PC-3 (cell line): ENCODE results near the gene ALDH16A1. TPM values are rescaled to one million over a fixed set of nuclear protein-coding genes. Genes with fewer than 3 reads are reported as not detected.

Source experiments
- ATAC-seq: fragments of 200-7000 bp; cut with Tn5 transposase; 2 replicates; pipeline ENCODE4 v1.9.1; 2020; ENCODE audit warnings: mild to moderate bottlenecking, moderate library complexity
- BruUV-seq: library from RNA; stranded (reverse); fragments of 400-500 nt; replicated peaks from 2 replicates; lab custom pipeline; 2021; lab: Mats Ljungman, UMichigan
- CTCF ChIA-PET: fragments of 300-600 bp; sonication (Branson Sonifier 250); formaldehyde crosslinking; loops from one replicate; lab custom pipeline; 2022; ENCODE audit warnings: antibody characterized with exemption; lab: Charles Lee
- POLR2A ChIA-PET: fragments of 300-600 bp; sonication (Branson Sonifier 250); formaldehyde crosslinking; loops from one replicate; lab custom pipeline; 2022; ENCODE audit warnings: antibody characterized with exemption; ENCODE audit not compliant: unreplicated experiment; lab: Charles Lee
- DNase-seq: peaks from one replicate; pipeline ENCODE4 v3.0.0-alpha.2; 2015
- H2AFZ ChIP-seq: fragments of 300-600 bp; sonication (generic); 2 replicates; pipeline ENCODE4 v1.6.0; 2016; ENCODE audit warnings: antibody characterized with exemption, low read length
- H3F3A ChIP-seq: fragments of 300-600 bp; sonication (generic); one replicate; pipeline ENCODE4 v1.6.0; 2017; ENCODE audit warnings: antibody characterized with exemption, low read length, control low read depth, mild to moderate bottlenecking; ENCODE audit not compliant: unreplicated experiment
- H3K27ac ChIP-seq: fragments of 300-600 bp; sonication (generic); 2 replicates; pipeline ENCODE4 v1.5.1; 2016; ENCODE audit warnings: mild to moderate bottlenecking, low read length
- H3K27me3 ChIP-seq: fragments of 300-600 bp; sonication (generic); 2 replicates; pipeline ENCODE4 v1.6.1; 2016; ENCODE audit warnings: low read length, mixed read lengths
- H3K36me3 ChIP-seq: fragments of 300-600 bp; sonication (generic); 2 replicates; pipeline ENCODE4 v1.6.1; 2016; ENCODE audit warnings: low read depth, mixed run types, low read length, mixed read lengths
- H3K4me1 ChIP-seq: fragments of 300-600 bp; sonication (generic); 2 replicates; pipeline ENCODE4 v1.5.1; 2016; ENCODE audit warnings: low read length; ENCODE audit not compliant: insufficient read depth
- H3K4me2 ChIP-seq: fragments of 300-600 bp; sonication (generic); 2 replicates; pipeline ENCODE4 v1.6.0; 2016; ENCODE audit warnings: low read length
- H3K4me3 ChIP-seq: fragments of 300-600 bp; sonication (generic); 2 replicates; pipeline ENCODE4 v1.5.1; 2016; ENCODE audit warnings: mild to moderate bottlenecking, low read length, mixed read lengths
- H3K79me2 ChIP-seq: fragments of 300-600 bp; sonication (generic); 2 replicates; pipeline ENCODE4 v1.6.1; 2017; ENCODE audit warnings: low read length, mixed read lengths
- H3K9ac ChIP-seq: fragments of 300-600 bp; sonication (generic); 2 replicates; pipeline ENCODE4 v1.6.0; 2016; ENCODE audit warnings: mild to moderate bottlenecking, low read length
- H3K9me2 ChIP-seq: fragments of 300-600 bp; sonication (generic); replicated peaks from 2 replicates; pipeline ENCODE4 v1.6.1; 2016; ENCODE audit warnings: mixed run types, low read length, mixed read lengths
- H3K9me3 ChIP-seq: fragments of 300-600 bp; sonication (generic); 2 replicates; pipeline ENCODE4 v1.6.1; 2016; ENCODE audit warnings: low read length, mixed read lengths
- H4K20me1 ChIP-seq: fragments of 300-600 bp; sonication (generic); 2 replicates; pipeline ENCODE4 v1.6.1; 2016; ENCODE audit warnings: low read length, mixed read lengths
- CTCF ChIP-seq: fragments of 300-600 bp; sonication (generic); conservative IDR thresholded peaks from 2 replicates; pipeline ENCODE4 v1.5.1; 2017; ENCODE audit warnings: antibody characterized with exemption, low read depth, mild to moderate bottlenecking, low read length
- EZH2 ChIP-seq: fragments of 300-600 bp; sonication (generic); IDR thresholded peaks from one replicate; pipeline ENCODE4 v1.6.1; 2017; ENCODE audit warnings: antibody characterized with exemption, mild to moderate bottlenecking, low read length; ENCODE audit not compliant: unreplicated experiment
- EZH2phosphoT487 ChIP-seq: fragments of 300-600 bp; sonication (generic); IDR thresholded peaks from 2 replicates; pipeline ENCODE4 v1.6.1; 2018; ENCODE audit warnings: mild to moderate bottlenecking, antibody characterized with exemption, low read length, borderline replicate concordance
- intact Hi-C: fragments of 100-400 bp; cut with micrococcal nuclease; formaldehyde crosslinking; loops from 2 replicates; pipeline ENCODE4 v1.9.0; 2023
- total RNA-seq: library from RNA; depleted of rRNA; stranded (reverse); fragments of >200 nt; gene quantifications from 2 replicates; pipeline ENCODE4 v1.2.3, GENCODE V29; 2014

Gene ALDH16A1
- total RNA-seq, 1 experiment from 2014 or later: not detected

- Histone ChIP-seq H3K4me3 (no peak overlapping the region), H3F3A (no peaks in the 10 kb centered on the region), H2AFZ (no peak overlapping the region), H3K27me3 (peaks cover 99% of the 10 kb centered on the region), H3K36me3 (no peaks in the 10 kb centered on the region), H3K27ac (no peak overlapping the region), H3K9me2 (no peaks in the 10 kb centered on the region), H3K79me2 (no peaks in the 10 kb centered on the region), H3K9me3 (no peaks in the 10 kb centered on the region), H3K4me1 (no peaks in the 10 kb centered on the region), H4K20me1 (no peaks in the 10 kb centered on the region), H3K9ac (no peak overlapping the region), H3K4me2 (no peak overlapping the region)
- TF ChIP-seq EZH2 (no peak), EZH2phosphoT487 (no peak), CTCF (no peak; the same call in 1 of the 2 replicates)
- ChIA-PET CTCF (no interaction called here), POLR2A (no interaction called here)
- no TSS peak for BruUV-seq
- ATAC-seq: no peak
- intact Hi-C loops: no loop called here
- no peak for DNase-seq
These were observed 30.5 kb upstream of the ALDH16A1 start for GRCh38 chr19:49422407-49423070.

- Histone ChIP-seq H3K79me2 (no peaks in the 10 kb centered on the region), H3K4me2 (no peak within 1 kb of the TSS), H3F3A (no peaks in the 10 kb centered on the region), H3K9me3 (no peaks in the 10 kb centered on the region), H3K4me3 (no peak within 1 kb of the TSS), H2AFZ (no peak within 1 kb of the TSS), H3K36me3 (no peaks in the 10 kb centered on the region), H4K20me1 (no peaks in the 10 kb centered on the region), H3K27me3 (peaks cover 99% of the 10 kb centered on the region), H3K9ac (no peak within 1 kb of the TSS), H3K27ac (no peak within 1 kb of the TSS), H3K9me2 (no peaks in the 10 kb centered on the region), H3K4me1 (0 out of 2 replicates have a peak, but pooled peaks cover 6% of the 10 kb centered on the region)
- intact Hi-C loops: no loop called here
- CTCF ChIA-PET: no interaction called here
- BruUV-seq: no TSS peak
- peak; percentile 94 for TF ChIP-seq EZH2
- peak; percentile 50; the same call in 1 of the 2 replicates for TF ChIP-seq EZH2phosphoT487
- TF ChIP-seq CTCF: no peak
- no peak for ATAC-seq
- POLR2A ChIA-PET: no interaction called here
- DNase-seq: no peak
These were observed 29.7 kb upstream of the ALDH16A1 start, which contains the start of gene PTH2 for GRCh38 chr19:49423071-49423984. TSS of gene PTH2 (minus strand) at chr19:49423441. CDS start at chr19:49423339, 102 bp downstream.
